Measurements from ENCODE around the gene ARPP19.

DNA sequence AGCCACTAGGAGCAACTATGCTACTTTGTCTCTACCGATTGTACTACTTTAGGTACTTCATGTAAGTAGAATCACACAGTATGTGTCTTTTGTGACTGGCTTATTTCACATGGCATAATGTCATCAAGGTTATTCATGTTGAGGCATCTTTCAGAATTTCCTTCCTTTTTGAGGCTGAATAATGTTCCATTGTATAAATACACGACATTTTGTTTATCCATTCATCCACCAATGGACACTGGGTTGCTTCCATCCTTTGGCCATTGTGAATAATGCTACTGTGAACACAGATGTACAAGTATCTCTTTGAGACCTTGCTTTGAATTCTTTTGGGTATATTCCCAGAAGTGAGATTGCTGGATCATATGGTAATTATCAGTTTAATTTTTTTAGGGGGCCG, 69.3 kb downstream of the ARPP19 start:
- TF ChIP-seq, protein P1, sequence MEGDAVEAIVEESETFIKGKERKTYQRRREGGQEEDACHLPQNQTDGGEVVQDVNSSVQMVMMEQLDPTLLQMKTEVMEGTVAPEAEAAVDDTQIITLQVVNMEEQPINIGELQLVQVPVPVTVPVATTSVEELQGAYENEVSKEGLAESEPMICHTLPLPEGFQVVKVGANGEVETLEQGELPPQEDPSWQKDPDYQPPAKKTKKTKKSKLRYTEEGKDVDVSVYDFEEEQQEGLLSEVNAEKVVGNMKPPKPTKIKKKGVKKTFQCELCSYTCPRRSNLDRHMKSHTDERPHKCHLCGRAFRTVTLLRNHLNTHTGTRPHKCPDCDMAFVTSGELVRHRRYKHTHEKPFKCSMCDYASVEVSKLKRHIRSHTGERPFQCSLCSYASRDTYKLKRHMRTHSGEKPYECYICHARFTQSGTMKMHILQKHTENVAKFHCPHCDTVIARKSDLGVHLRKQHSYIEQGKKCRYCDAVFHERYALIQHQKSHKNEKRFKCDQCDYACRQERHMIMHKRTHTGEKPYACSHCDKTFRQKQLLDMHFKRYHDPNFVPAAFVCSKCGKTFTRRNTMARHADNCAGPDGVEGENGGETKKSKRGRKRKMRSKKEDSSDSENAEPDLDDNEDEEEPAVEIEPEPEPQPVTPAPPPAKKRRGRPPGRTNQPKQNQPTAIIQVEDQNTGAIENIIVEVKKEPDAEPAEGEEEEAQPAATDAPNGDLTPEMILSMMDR (IDR thresholded peaks at IDR 0.05; ENCODE audit: poor library complexity) = no peak
- TF ChIP-seq EZH2 (IDR thresholded peaks at IDR 0.05; ENCODE audit: borderline replicate concordance) = no peak

Data from hepatocyte (in vitro differentiated cells).